SK-N-SH (cell line): Measurements from ENCODE around the gene VANGL1. TPM values are rescaled to one million over a fixed set of nuclear protein-coding genes. Genes with fewer than 3 reads are reported as not detected.

Experiments used
- CTCF ChIA-PET: fragments of 300-600, 350-600 bp; formaldehyde crosslinking; extraction: SDS; loops from one replicate; lab custom pipeline; 2021; lab: Yijun Ruan, JAX
- POLR2A ChIA-PET: fragments of 350-600 bp; sonication (Branson Sonifier 250); formaldehyde crosslinking; extraction: SDS; loops from one replicate; lab custom pipeline; 2020; ENCODE audit warnings: antibody characterized with exemption, inconsistent platforms; lab: Yijun Ruan, JAX
- DNase-seq: peaks from one replicate; pipeline ENCODE4 v3.0.0; 2012
- H2AFZ ChIP-seq: fragments of 200-600 bp; sonication (generic); 2 replicates; pipeline ENCODE4 v1.8.1; 2016; ENCODE audit warnings: antibody characterized with exemption, mild to moderate bottlenecking, low read depth
- H3F3A ChIP-seq: fragments of 200-600 bp; sonication (generic); replicated peaks from 2 replicates; pipeline ENCODE3; 2016; ENCODE audit warnings: antibody characterized with exemption, mild to moderate bottlenecking; ENCODE audit not compliant: insufficient read depth
- H3K27ac ChIP-seq, 2 experiments: fragments of 200-500 bp in 1 of 2; fragments of 200-600 bp in 1 of 2; sonication (Bioruptor generic) in 1 of 2; sonication (generic), shearing (Covaris generic) in 1 of 2; 2 replicates each; pipeline versions ENCODE4 v1.5.1 to v1.6.1; 2014 to 2016; ENCODE audit warnings: low read depth in 2 of 2, inconsistent platforms in 1 of 2, low read length in 1 of 2, mild to moderate bottlenecking in 1 of 2, mixed read lengths in 1 of 2
- H3K27me3 ChIP-seq: fragments of 200-600 bp; sonication (generic), shearing (Covaris generic); 2 replicates; pipeline ENCODE4 v1.6.1; 2016; ENCODE audit warnings: mixed run types; ENCODE audit not compliant: insufficient read depth
- H3K36me3 ChIP-seq, 2 experiments: fragments of 200-500 bp in 1 of 2; fragments of 200-600 bp in 1 of 2; sonication (Bioruptor generic) in 1 of 2; sonication (generic) in 1 of 2; replicated peaks in 1 of 2; 2 replicates each; pipeline versions ENCODE3 to v1.5.1; 2014 to 2016; ENCODE audit warnings: low read length in 1 of 2, mild to moderate bottlenecking in 1 of 2; ENCODE audit not compliant: insufficient read depth in 2 of 2, control insufficient read depth in 1 of 2
- H3K4me1 ChIP-seq, 2 experiments: fragments of 200-500 bp in 1 of 2; fragments of 200-600 bp in 1 of 2; sonication (Bioruptor generic) in 1 of 2; sonication (generic), shearing (Covaris generic) in 1 of 2; 2 replicates each; pipeline versions ENCODE4 v1.5.1 to v1.6.1; 2014 to 2016; ENCODE audit warnings: low read depth in 1 of 2, low read length in 1 of 2, mixed run types in 1 of 2; ENCODE audit not compliant: insufficient read depth in 2 of 2, control insufficient read depth in 1 of 2
- H3K4me2 ChIP-seq: fragments of 200-600 bp; sonication (generic), shearing (Covaris generic); 2 replicates; pipeline ENCODE4 v1.6.1; 2017; ENCODE audit warnings: mixed run types
- H3K4me3 ChIP-seq, 2 experiments: fragments of 200-500 bp in 1 of 2; fragments of 200-600 bp in 1 of 2; sonication (Bioruptor generic) in 1 of 2; sonication (generic), shearing (Covaris generic) in 1 of 2; 2 replicates each; pipeline versions ENCODE4 v1.5.1 to v1.8.1; 2014 to 2016; ENCODE audit warnings: low read depth in 2 of 2, inconsistent platforms in 1 of 2, low read length in 1 of 2, mild to moderate bottlenecking in 1 of 2, mixed read lengths in 1 of 2, moderate library complexity in 1 of 2
- H3K79me2 ChIP-seq: fragments of 200-600 bp; sonication (generic); 2 replicates; pipeline ENCODE4 v1.8.1; 2017; ENCODE audit warnings: mild to moderate bottlenecking; ENCODE audit not compliant: insufficient read depth
- H3K9ac ChIP-seq: fragments of 200-600 bp; sonication (generic); 2 replicates; pipeline ENCODE4 v1.6.1; 2017; ENCODE audit warnings: mixed run types
- H3K9me2 ChIP-seq: fragments of 200-600 bp; sonication (generic); 2 replicates; pipeline ENCODE4 v1.6.1; 2017; ENCODE audit warnings: mixed run types
- H3K9me3 ChIP-seq: fragments of 200-600 bp; sonication (generic); 2 replicates; pipeline ENCODE4 v1.6.1; 2017; ENCODE audit warnings: mixed run types, mild to moderate bottlenecking, moderate library complexity
- H4K20me1 ChIP-seq: fragments of 200-600 bp; sonication (generic); 2 replicates; pipeline ENCODE4 v1.6.1; 2017; ENCODE audit warnings: mild to moderate bottlenecking, mixed run types; ENCODE audit not compliant: insufficient read depth
- CTCF ChIP-seq: fragments of 200-600 bp; sonication (generic); IDR thresholded peaks from 2 replicates; pipeline ENCODE4 v1.6.1; 2017; ENCODE audit warnings: antibody characterized with exemption, mild to moderate bottlenecking, moderate library complexity
- ELF1 ChIP-seq: IDR thresholded peaks from 2 replicates; pipeline ENCODE4 v1.4.0; 2012
- EP300 ChIP-seq, 2 experiments: IDR thresholded peaks; 2 replicates each; pipeline versions ENCODE4 v1.4.0 to v1.6.1; 2012; ENCODE audit warnings: borderline replicate concordance in 1 of 2, low read depth in 1 of 2, low read length in 1 of 2
- FOSL2 ChIP-seq: IDR thresholded peaks from 2 replicates; pipeline ENCODE4 v1.4.0; 2012; ENCODE audit warnings: low read depth, mild to moderate bottlenecking, moderate library complexity, borderline replicate concordance
- FOXJ3 ChIP-seq: sonication (generic); formaldehyde crosslinking; IDR thresholded peaks from 2 replicates; pipeline ENCODE4 v1.5.1; 2020; ENCODE audit warnings: mild to moderate bottlenecking, missing genetic modification reagents
- GABPA ChIP-seq: IDR thresholded peaks from 2 replicates; pipeline ENCODE4 v1.4.0; 2012; ENCODE audit warnings: low read depth, mild to moderate bottlenecking
- GATA2 ChIP-seq: sonication (generic); formaldehyde crosslinking; IDR thresholded peaks from 2 replicates; pipeline ENCODE4 v1.5.0; 2020; ENCODE audit warnings: mild to moderate bottlenecking, missing genetic modification reagents
- IRF3 ChIP-seq: fragments of 150-350 bp; IDR thresholded peaks from 2 replicates; pipeline ENCODE4 v1.6.1; 2016; ENCODE audit warnings: mild to moderate bottlenecking, low read depth, low read length
- MAX ChIP-seq: IDR thresholded peaks from 2 replicates; pipeline ENCODE4 v1.4.0; 2012; ENCODE audit warnings: low read depth
- RXRA ChIP-seq: IDR thresholded peaks from 2 replicates; pipeline ENCODE4 v1.4.0; 2012; ENCODE audit warnings: low read depth, mild to moderate bottlenecking, borderline replicate concordance
- SIN3A ChIP-seq: IDR thresholded peaks from 2 replicates; pipeline ENCODE4 v1.6.1; 2012; ENCODE audit warnings: low read depth, mild to moderate bottlenecking, low read length, moderate library complexity, borderline replicate concordance
- SMC3 ChIP-seq: IDR thresholded peaks from 2 replicates; pipeline ENCODE4 v1.6.1; 2012; ENCODE audit warnings: low read depth, low read length, improper control_type of control experiment
- USF1 ChIP-seq: IDR thresholded peaks from 2 replicates; pipeline ENCODE4 v1.4.0; 2012; ENCODE audit warnings: low read depth, borderline replicate concordance
- WGBS: methylation state at CpG from one replicate; pipeline ENCODE4 v1.1.6; 2017; ENCODE audit warnings: low lambda C conversion rate; 5-methylcytosine and 5-hydroxymethylcytosine counted together
- polyA plus RNA-seq, 3 experiments: library from polyadenylated mRNA; depleted of rRNA; stranded (reverse); fragments of >200 nt; gene quantifications; 2 replicates each; pipeline ENCODE4 v1.2.3, GENCODE V29; 2012
- TF ChIP-seq, protein P1 (sequence below): IDR thresholded peaks from 2 replicates; pipeline ENCODE4 v1.6.1; 2012; ENCODE audit warnings: mild to moderate bottlenecking, low read depth, low read length, moderate library complexity

The VANGL1 gene
- polyA plus RNA-seq, 1 of the 3 experiments (the other 2 are of a cell fraction) = 5.4 TPM

GRCh38 chr1:115713906-115714305 is 72.1 kb downstream of the VANGL1 start (continued):
- no peak for TF ChIP-seq IRF3

DNA sequence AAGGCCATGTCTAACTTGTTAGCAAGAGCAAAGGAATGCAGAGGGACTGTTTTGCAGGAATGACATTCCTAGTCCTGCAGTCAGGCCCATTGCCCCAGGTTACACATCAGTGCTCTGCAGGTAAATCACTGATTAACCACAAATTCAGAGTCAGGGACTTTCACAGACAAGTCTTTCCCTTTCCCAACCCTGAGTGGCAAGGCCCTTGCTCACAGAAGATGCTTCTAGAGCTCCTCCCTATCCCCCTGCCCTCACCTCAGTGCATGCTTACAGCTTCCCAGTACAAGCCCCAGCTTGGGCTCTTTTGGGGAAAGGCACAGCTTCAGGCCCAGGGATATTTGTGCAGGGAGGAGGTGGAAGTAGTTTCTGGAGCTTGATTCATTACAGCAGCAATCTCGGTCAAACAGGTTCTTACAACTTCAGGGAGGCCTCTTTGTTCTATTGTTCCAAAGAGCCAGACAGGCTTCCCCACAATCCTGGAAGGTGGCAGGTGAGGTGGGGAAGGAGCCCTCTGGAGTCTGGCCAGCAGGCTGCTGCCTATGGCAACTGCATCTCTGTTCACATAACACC is 72.9 kb downstream of the VANGL1 start:
- Histone ChIP-seq H3K4me1 (peaks cover 0 to 24% of the 10 kb centered on the region in 2 experiments; a peak in 2 of 4 replicates), H3K36me3 (no peaks in the 10 kb centered on the region), H3K9ac (no peak overlapping the region), H3K4me2 (no peak overlapping the region), H3K27ac (no peak overlapping the region), H4K20me1 (no peaks in the 10 kb centered on the region), H3K9me2 (no peaks in the 10 kb centered on the region), H3K9me3 (no peaks in the 10 kb centered on the region), H3F3A (no peaks in the 10 kb centered on the region), H3K4me3 (no peak overlapping the region), H3K79me2 (no peaks in the 10 kb centered on the region), H3K27me3 (peaks cover 7% of the 10 kb centered on the region; the same call in 1 of the 2 replicates), H2AFZ (no peak overlapping the region)
- DNase-seq = no peak
- ChIA-PET POLR2A (no interaction called here), CTCF (interaction anchor here (0.6 to 4.9 kb wide), 4 partner anchors 55 to 424 kb away, joined by 3 to 65 read pairs (median 4); partner anchors contain the start of gene CASQ2)
- WGBS = 40% methylated on average over 1 of the region's 1 CpG
- TF ChIP-seq, protein P1, sequence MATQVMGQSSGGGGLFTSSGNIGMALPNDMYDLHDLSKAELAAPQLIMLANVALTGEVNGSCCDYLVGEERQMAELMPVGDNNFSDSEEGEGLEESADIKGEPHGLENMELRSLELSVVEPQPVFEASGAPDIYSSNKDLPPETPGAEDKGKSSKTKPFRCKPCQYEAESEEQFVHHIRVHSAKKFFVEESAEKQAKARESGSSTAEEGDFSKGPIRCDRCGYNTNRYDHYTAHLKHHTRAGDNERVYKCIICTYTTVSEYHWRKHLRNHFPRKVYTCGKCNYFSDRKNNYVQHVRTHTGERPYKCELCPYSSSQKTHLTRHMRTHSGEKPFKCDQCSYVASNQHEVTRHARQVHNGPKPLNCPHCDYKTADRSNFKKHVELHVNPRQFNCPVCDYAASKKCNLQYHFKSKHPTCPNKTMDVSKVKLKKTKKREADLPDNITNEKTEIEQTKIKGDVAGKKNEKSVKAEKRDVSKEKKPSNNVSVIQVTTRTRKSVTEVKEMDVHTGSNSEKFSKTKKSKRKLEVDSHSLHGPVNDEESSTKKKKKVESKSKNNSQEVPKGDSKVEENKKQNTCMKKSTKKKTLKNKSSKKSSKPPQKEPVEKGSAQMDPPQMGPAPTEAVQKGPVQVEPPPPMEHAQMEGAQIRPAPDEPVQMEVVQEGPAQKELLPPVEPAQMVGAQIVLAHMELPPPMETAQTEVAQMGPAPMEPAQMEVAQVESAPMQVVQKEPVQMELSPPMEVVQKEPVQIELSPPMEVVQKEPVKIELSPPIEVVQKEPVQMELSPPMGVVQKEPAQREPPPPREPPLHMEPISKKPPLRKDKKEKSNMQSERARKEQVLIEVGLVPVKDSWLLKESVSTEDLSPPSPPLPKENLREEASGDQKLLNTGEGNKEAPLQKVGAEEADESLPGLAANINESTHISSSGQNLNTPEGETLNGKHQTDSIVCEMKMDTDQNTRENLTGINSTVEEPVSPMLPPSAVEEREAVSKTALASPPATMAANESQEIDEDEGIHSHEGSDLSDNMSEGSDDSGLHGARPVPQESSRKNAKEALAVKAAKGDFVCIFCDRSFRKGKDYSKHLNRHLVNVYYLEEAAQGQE = no peak
- no peak for TF ChIP-seq MAX
- no peak for TF ChIP-seq GATA2 (CRISPR knock-in tag)
- TF ChIP-seq ELF1 = no peak
- TF ChIP-seq IRF3 = no peak
- no peak for TF ChIP-seq FOSL2

DNA sequence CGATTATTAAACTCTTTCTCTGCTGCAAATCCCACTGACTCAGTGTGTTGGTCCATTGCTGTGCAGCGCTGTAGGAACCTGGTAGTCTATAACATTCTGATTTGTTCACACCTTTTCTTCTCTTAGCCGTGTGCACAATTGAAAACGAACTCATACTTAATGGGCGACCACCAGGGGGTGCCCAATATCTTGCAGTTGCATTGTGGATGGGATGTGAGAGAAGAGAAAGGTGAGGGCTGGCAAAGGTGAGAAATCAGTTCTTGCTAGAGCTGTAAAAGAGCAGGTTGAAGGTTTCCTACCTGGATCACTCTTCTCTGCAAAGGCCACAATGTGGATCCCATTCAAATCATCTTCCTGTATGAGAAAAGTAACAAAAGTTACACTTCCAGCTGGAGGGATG is 75.8 kb downstream of the VANGL1 start:
- Histone ChIP-seq H3K4me1 (peaks cover 0 to 24% of the 10 kb centered on the region in 2 experiments; a peak in 2 of 4 replicates), H3K27me3 (peaks cover 7% of the 10 kb centered on the region; the same call in 1 of the 2 replicates), H3K27ac (peak overlapping the region in 1 of 2 experiments; percentile 48; a peak in 1 of 4 replicates), H3K36me3 (no peaks in the 10 kb centered on the region), H3K79me2 (no peaks in the 10 kb centered on the region), H4K20me1 (no peaks in the 10 kb centered on the region), H3K9me2 (no peaks in the 10 kb centered on the region), H3F3A (no peaks in the 10 kb centered on the region), H3K4me3 (no peak overlapping the region; a peak in 2 of 4 replicates), H2AFZ (no peak overlapping the region), H3K9me3 (no peaks in the 10 kb centered on the region), H3K4me2 (no peak overlapping the region), H3K9ac (no peak overlapping the region)
- DNase-seq = peak; percentile 26
- ChIA-PET POLR2A (no interaction called here), CTCF (interaction anchor here (0.7 to 4.9 kb wide), 28 partner anchors 9 to 782 kb away, joined by 3 to 65 read pairs (median 4); partner anchors contain the start of genes CASQ2 and VANGL1)
- WGBS = 34% methylated on average over 5 of the region's 5 CpGs
- TF ChIP-seq EP300 (IDR thresholded peaks at IDR 0.05; ENCODE audit: borderline replicate concordance in 1 of 2, low read depth in 1 of 2, low read length in 1 of 2) (no peak), SIN3A (no peak), GABPA (no peak), RXRA (no peak), FOXJ3 (CRISPR knock-in tag) (no peak), CTCF (peak; percentile 42), USF1 (no peak), ELF1 (no peak), SMC3 (peak; percentile 22; the same call in 1 of the 2 replicates)
